IPS-18a (cell line): ENCODE measurements around the gene KNL1.
"Not testable (repeated sequence)": the region's sequence is repeated elsewhere in the genome, so short reads cannot be mapped to it uniquely, and the experiment has no call there.

Experiments used
- H3K27ac ChIP-seq: one replicate; pipeline ENCODE4 v1.5.1; 2013; ENCODE audit warnings: low read length
- H3K27me3 ChIP-seq: one replicate; pipeline ENCODE4 v1.6.1; 2013; ENCODE audit warnings: mild to moderate bottlenecking, low read length; ENCODE audit not compliant: control insufficient read depth, insufficient read depth
- H3K36me3 ChIP-seq: one replicate; pipeline ENCODE4 v1.6.1; 2013; ENCODE audit warnings: low read depth, low read length; ENCODE audit not compliant: control insufficient read depth
- H3K4me1 ChIP-seq: one replicate; pipeline ENCODE4 v1.6.1; 2013; ENCODE audit warnings: low read depth, low read length; ENCODE audit not compliant: control insufficient read depth
- H3K4me3 ChIP-seq: one replicate; pipeline ENCODE4 v1.5.1; 2013; ENCODE audit warnings: low read length
- H3K9ac ChIP-seq: one replicate; pipeline ENCODE4 v1.6.1; 2013; ENCODE audit warnings: mild to moderate bottlenecking, low read length, moderate library complexity
- H3K9me3 ChIP-seq: one replicate; pipeline ENCODE4 v1.6.1; 2013; ENCODE audit warnings: low read depth, low read length; ENCODE audit not compliant: control insufficient read depth

KNL1 gene

DNA sequence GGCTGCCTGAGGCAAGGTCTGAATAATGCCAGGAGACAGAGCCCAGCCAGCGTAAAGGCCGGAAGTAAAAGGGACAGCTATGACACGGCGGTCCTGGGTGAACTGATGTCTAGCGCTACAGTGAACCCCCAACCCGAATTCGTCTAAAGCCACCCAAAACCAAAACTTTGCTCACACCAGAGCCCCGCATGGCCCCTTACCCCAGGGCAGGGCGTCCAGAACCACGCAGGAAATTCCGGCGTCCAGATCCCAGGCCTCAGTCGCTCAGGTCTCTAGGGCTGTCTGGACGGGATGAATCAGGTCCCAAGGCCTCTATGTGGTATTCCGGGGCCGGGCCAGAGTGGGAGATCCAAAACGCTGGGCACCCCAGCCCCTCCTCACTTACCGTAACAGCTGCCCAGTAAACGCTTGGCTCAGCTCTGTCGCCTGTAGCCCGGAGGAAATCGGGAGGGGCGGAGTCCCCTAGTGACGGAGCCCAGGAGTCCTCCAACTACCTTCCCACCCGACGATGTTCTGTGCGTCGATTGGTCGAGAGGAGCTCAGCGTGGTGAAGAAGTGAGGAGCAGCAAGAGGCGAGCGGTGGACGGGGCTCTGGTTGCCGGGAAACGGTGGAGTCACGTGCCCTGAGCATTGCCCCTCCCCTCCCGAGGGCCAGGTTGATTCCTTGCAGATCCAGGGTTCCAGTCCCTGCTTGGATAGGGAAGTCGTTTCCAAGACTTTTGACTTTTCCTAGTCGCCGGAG is 29.3 kb upstream of the KNL1 start, which contains the start of gene CCDC32:
CCDC32 (minus strand) TSS at position 452 of the 742 bp plus-strand sequence. CDS start 2,027 bp downstream, outside the sequence.
- Histone ChIP-seq H3K4me3 (peak within 1 kb of the TSS; percentile 89), H3K27ac (no peak within 1 kb of the TSS), H3K4me1 (peaks cover 5% of the 10 kb centered on the region), H3K9ac (peak within 1 kb of the TSS; percentile 72), H3K9me3 (no peaks in the 10 kb centered on the region), H3K27me3 (no peaks in the 10 kb centered on the region), H3K36me3 (no peaks in the 10 kb centered on the region)

DNA sequence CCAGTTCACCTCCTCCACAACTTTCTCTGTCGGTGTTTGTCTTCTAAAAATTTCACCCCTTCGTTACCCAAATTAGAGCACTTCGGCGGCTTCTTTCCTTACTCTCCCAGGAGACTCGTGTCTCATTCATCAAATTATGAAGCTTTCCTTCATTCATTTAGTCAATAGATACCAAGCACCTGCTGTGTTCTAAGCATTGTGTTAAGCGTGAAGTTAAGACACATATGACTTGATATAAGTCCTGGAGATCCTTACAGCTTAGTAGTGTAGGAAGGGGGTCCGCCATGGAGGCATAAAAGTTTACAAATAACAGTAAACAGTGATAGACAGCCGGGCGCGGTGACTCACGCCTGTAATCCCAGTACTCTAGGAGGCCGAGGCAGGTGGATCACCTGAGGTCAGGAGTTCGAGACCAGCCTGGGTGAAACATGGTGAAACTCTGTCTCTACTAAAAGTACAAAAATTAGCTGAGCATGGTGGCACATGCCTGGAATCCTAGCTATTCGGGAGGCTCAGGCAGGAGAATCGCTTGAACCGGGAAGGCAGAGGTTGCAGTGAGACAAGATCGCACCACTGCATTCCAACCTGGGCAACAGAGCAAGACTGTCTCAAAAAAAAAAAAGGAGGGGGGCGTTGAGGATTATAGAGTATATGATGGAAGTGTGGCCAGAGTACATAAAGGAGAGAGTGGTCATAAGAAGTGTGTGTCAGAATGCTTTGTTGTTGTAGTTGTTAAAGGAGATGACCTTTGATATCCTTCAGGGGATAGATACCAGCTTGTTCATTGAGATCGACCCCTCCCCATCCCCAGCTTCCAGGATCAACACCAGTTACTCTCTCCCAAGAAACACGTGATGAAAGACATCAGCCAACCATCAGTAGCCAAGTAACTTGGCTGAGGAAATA is 28.5 kb upstream of the KNL1 start:
- H3K4me3 ChIP-seq = peak overlapping the region; percentile 89
- peaks cover 12% of the 10 kb centered on the region for H3K4me1 ChIP-seq
- no peaks in the 10 kb centered on the region for H3K9me3 ChIP-seq
- H3K27me3 ChIP-seq = no peaks in the 10 kb centered on the region
- H3K9ac ChIP-seq = no peak overlapping the region
- no peak overlapping the region for H3K27ac ChIP-seq
- no peaks in the 10 kb centered on the region for H3K36me3 ChIP-seq

DNA sequence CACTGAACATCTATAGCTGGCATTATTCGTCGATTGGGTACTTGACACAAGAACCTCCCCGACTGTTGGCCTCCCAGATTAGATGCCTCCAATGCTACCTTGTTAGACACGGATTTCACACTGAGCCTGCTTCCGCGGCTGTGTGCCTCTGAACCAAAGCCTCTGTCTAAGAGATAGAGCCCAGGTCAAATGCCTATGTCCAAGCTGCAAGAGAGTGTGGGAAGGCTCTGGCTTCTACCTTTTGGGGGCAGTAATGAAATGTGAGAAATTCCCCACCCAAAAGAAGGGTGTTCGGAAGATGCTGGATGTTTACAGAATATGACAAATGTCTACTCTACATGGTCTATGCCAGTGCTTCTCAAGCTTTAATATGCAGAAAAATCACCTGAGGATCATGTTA is 26.9 kb upstream of the KNL1 start:
- no peaks in the 10 kb centered on the region for H3K9me3 ChIP-seq
- H3K27ac ChIP-seq = no peak overlapping the region
- no peak overlapping the region for H3K9ac ChIP-seq
- peaks cover 13% of the 10 kb centered on the region for H3K4me1 ChIP-seq
- no peak overlapping the region for H3K4me3 ChIP-seq
- H3K36me3 ChIP-seq = peaks cover 9% of the 10 kb centered on the region
- H3K27me3 ChIP-seq = no peaks in the 10 kb centered on the region

DNA sequence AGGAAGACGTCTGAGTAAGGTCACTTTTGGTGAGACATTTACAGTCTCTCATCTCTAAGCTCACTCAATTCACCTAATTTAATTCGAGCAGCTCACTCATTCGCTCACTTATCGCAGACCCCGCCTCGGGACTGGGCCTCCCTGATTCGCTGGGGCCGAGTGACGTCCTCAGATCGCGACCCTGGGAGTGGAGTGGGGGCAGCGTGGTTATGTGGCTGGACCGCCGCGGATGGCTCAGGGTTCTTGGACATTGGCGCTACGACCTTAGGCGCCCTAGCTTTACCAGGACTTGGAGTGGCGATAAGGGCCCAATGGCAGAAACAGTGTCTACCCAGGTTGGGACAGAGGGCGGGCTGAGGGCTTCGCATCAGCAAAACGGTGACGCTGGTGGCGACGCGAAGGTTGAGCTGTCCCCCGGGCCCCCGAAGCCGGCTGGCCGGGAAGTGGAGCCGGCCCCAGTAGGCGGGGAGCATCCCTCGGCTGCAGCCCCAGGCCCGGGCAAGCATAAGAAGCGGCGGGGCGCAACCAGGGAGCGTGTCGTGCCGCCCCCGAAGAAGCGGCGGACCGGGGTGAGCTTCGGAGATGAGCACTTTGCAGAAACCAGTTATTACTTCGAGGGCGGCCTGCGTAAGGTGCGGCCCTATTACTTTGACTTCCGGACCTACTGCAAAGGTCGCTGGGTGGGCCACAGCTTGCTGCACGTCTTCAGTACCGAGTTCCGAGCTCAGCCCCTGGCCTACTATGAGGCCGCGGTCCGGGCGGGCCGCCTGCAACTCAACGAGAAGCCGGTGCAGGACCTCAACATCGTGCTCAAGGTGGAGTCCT is 24.7 kb upstream of the KNL1 start, which contains the start of gene RPUSD2:
RPUSD2 (plus strand) TSS at position 171 of the 825 bp plus-strand sequence; CDS start at position 210, 39 bp downstream.
- Histone ChIP-seq H3K4me3 (peak within 1 kb of the TSS; percentile 92), H3K27me3 (no peaks in the 10 kb centered on the region), H3K36me3 (peaks cover 19% of the 10 kb centered on the region), H3K9ac (peak within 1 kb of the TSS; percentile 86), H3K27ac (peak within 1 kb of the TSS; percentile 64), H3K9me3 (no peaks in the 10 kb centered on the region), H3K4me1 (peaks cover 13% of the 10 kb centered on the region)

DNA sequence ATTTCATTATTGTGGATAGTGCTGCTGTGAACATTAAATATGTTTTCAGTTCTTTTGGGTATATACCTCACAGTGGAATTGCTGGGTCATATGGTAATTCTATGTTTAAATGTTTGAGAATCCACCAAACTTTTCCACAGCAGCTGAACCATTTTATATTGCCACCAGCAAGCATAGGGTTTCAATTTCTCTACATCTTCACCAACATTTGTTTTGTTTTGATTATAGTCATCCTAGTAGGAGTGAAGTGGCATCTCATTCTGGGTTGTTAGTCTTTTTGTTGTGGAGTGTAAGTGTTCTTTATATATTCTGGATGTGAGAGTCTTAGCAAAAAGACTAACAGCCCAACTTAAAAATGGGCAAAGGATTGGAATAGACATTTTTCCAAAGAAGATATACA is 18.9 kb upstream of the KNL1 start:
- no peak overlapping the region for H3K27ac ChIP-seq
- H3K27me3 ChIP-seq = no peaks in the 10 kb centered on the region
- peaks cover 6% of the 10 kb centered on the region for H3K4me1 ChIP-seq
- no peaks in the 10 kb centered on the region for H3K9me3 ChIP-seq
- H3K9ac ChIP-seq = no peak overlapping the region
- no peak overlapping the region for H3K4me3 ChIP-seq
- peaks cover 23% of the 10 kb centered on the region for H3K36me3 ChIP-seq

DNA sequence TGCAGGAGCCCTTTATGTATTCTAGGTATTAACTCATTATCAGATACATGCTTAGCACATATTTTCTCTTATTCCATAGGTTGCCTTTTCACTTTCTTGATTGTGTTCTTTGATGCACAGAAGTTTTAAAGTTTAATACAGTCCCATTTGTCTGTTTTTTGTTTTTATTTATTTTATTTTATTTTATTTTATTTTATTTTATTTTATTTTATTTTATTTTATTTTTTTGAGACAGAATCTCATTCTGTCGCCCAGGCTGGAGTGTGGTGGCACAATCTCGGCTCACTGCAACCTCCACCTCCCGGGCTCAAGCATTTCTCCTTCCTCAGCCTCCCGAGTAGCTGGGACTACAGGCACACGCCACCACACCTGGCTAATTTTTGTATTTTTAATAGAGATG is 17.1 kb upstream of the KNL1 start:
- not testable (repeated sequence) for H3K9ac ChIP-seq, H3K27ac ChIP-seq, H3K4me1 ChIP-seq, H3K9me3 ChIP-seq, H3K4me3 ChIP-seq, H3K27me3 ChIP-seq
- H3K36me3 ChIP-seq = peaks cover 16% of the 10 kb centered on the region

DNA sequence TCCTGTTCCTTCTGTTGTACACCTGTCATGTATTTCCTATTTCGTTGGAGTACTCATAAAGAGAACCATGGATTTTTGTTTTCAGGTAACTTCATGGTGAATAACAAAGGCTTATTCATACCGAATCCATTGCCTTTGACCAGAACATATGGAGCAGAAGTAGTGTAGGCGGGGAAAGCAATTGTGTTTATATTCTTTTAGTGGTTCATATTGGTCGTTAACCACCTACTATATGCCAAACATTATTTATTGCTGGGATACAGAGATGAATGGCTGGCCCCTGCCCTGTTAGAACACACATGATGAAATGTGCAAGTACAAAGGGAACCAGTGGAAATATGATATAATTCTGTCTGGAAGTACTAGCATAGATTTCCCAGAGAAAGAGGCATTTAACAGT is 15.2 kb upstream of the KNL1 start:
- no peak overlapping the region for H3K4me3 ChIP-seq
- no peak overlapping the region for H3K27ac ChIP-seq
- H3K9me3 ChIP-seq = no peaks in the 10 kb centered on the region
- no peaks in the 10 kb centered on the region for H3K4me1 ChIP-seq
- peaks cover 6% of the 10 kb centered on the region for H3K36me3 ChIP-seq
- no peaks in the 10 kb centered on the region for H3K27me3 ChIP-seq
- H3K9ac ChIP-seq = no peak overlapping the region

DNA sequence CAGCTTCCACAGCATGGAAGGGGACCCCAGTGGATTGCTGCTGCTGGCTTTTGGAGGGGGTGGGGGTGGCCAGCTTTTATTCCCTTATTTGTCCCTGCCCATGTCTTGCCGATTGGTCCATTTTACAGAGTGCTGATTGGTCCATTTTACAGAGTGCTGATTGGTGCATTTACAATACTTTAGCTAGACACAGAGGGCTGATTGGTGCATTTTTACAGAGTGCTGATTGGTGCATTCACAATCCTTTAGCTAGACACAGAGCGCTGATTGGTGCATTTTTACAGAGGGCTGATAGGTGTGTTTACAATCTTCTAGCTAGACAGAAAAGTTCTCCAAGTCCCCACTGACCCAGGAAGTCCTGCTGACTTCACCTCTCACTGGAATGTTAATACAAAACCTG is 12.3 kb upstream of the KNL1 start:
- H3K27ac ChIP-seq, H3K4me3 ChIP-seq, H3K27me3 ChIP-seq, H3K9me3 ChIP-seq, H3K4me1 ChIP-seq, H3K36me3 ChIP-seq, H3K9ac ChIP-seq: not testable (repeated sequence)

DNA sequence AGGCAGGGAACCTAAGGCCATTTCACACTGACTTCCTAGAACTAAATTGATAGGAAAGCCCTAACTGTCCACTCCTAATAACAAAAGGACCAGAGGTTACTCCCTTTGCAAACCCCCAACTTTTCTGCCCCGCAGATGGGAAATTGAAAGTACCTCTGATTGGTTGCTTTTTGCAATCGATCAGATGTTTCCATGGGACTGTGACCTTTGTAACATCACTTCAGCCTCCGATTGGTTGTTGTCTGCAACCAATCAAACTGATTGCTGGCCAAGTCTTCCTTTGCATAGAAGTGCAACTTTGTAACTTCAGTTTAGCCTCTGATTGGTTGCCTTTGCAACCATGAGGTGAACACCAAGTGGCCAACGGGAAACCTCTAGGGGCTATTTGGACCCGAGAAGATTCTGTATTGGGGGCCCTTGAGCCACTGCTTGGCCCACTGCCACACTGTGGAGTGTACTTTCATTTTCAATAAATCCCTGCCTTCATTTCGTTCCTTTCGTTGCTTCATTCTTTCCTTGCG is 11.3 kb upstream of the KNL1 start:
- no peak overlapping the region for H3K9ac ChIP-seq
- H3K27ac ChIP-seq = no peak overlapping the region
- H3K4me3 ChIP-seq = no peak overlapping the region
- no peaks in the 10 kb centered on the region for H3K4me1 ChIP-seq
- no peaks in the 10 kb centered on the region for H3K9me3 ChIP-seq
- H3K27me3 ChIP-seq = no peaks in the 10 kb centered on the region
- no peaks in the 10 kb centered on the region for H3K36me3 ChIP-seq

DNA sequence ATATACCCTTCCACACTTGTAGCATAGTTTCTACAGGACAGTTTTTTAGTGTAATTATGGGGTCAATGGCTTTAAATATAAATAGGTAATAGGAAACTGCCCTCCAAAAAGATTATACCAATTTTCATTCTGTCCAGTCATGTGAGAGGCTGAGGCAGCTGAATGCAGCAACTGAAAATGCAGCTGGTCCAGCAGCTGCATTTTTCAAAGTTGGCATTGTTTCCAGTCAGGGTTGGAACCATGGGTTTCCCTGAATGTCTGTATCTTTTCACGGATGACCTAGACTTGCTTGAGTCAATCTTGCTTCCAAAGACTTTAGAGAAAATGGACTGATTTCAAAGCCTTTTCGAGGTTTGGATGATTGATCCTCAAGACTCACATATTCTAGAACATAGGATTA is 9.9 kb upstream of the KNL1 start:
- Histone ChIP-seq H3K27ac (no peak overlapping the region), H3K27me3 (no peaks in the 10 kb centered on the region), H3K9ac (no peak overlapping the region), H3K36me3 (no peaks in the 10 kb centered on the region), H3K4me3 (no peak overlapping the region), H3K9me3 (no peaks in the 10 kb centered on the region), H3K4me1 (no peaks in the 10 kb centered on the region)

DNA sequence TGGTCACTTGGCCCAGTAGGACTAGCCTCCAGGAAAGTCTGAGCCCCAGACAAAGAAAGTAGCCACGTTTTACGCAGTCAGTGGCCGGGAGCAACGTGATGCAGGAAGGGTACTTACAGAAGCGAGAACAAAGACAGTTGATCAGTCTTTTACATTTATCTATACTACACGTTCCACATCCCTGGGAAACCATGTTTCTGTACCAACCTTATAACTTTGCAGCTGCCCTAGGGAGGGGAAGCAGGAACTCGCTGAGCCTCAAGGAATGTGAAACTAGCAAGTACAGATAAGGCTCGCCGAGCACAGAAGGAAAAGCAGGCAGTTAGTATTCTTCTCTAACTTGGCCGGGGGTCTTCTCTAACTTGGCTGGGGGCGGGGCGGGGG is 3.4 kb upstream of the KNL1 start:
- Histone ChIP-seq H3K27me3 (no peaks in the 10 kb centered on the region), H3K9me3 (no peaks in the 10 kb centered on the region), H3K27ac (no peak overlapping the region), H3K9ac (no peak overlapping the region), H3K4me1 (peaks cover 6% of the 10 kb centered on the region), H3K4me3 (no peak overlapping the region), H3K36me3 (no peaks in the 10 kb centered on the region)
